ENCODE data around the gene RUNX2.

- TF ChIP-seq CTCF (IDR thresholded peaks at IDR 0.05; ENCODE audit: control extremely low read depth in 1 of 3, insufficient read depth in 1 of 3, low read depth in 1 of 3, low read length in 3 of 3), result no peak
- no peak for TF ChIP-seq TEAD4 (IDR thresholded peaks at IDR 0.05; ENCODE audit: low read depth, low read length)
- no peak for TF ChIP-seq POLR2AphosphoS5 (IDR thresholded peaks at IDR 0.05; ENCODE audit: low read depth, low read length)
- no peak for TF ChIP-seq ZNF274 (IDR thresholded peaks at IDR 0.05; ENCODE audit: borderline replicate concordance, extremely low read depth, low read length)
- TF ChIP-seq RAD21 (IDR thresholded peaks at IDR 0.05 in 1 of 2, conservative IDR thresholded peaks at IDR 0.05 in 1 of 2; ENCODE audit: low read depth in 2 of 2, low read length in 2 of 2), result no peak
- TF ChIP-seq USF2 (IDR thresholded peaks at IDR 0.05; ENCODE audit: low read length), result no peak
- TF ChIP-seq EP300 (IDR thresholded peaks at IDR 0.05; ENCODE audit: borderline replicate concordance in 1 of 2, low read depth in 2 of 2, low read length in 2 of 2), result no peak
Measured at GRCh38 chr6:45420909-45421708, 93.0 kb downstream of the RUNX2 start.

All from H1 (cell line).